ENCODE data around the gene GCN1. TPM values are rescaled to one million over a fixed set of nuclear protein-coding genes. Genes with fewer than 3 reads are reported as not detected.

Gene GCN1, protein sequence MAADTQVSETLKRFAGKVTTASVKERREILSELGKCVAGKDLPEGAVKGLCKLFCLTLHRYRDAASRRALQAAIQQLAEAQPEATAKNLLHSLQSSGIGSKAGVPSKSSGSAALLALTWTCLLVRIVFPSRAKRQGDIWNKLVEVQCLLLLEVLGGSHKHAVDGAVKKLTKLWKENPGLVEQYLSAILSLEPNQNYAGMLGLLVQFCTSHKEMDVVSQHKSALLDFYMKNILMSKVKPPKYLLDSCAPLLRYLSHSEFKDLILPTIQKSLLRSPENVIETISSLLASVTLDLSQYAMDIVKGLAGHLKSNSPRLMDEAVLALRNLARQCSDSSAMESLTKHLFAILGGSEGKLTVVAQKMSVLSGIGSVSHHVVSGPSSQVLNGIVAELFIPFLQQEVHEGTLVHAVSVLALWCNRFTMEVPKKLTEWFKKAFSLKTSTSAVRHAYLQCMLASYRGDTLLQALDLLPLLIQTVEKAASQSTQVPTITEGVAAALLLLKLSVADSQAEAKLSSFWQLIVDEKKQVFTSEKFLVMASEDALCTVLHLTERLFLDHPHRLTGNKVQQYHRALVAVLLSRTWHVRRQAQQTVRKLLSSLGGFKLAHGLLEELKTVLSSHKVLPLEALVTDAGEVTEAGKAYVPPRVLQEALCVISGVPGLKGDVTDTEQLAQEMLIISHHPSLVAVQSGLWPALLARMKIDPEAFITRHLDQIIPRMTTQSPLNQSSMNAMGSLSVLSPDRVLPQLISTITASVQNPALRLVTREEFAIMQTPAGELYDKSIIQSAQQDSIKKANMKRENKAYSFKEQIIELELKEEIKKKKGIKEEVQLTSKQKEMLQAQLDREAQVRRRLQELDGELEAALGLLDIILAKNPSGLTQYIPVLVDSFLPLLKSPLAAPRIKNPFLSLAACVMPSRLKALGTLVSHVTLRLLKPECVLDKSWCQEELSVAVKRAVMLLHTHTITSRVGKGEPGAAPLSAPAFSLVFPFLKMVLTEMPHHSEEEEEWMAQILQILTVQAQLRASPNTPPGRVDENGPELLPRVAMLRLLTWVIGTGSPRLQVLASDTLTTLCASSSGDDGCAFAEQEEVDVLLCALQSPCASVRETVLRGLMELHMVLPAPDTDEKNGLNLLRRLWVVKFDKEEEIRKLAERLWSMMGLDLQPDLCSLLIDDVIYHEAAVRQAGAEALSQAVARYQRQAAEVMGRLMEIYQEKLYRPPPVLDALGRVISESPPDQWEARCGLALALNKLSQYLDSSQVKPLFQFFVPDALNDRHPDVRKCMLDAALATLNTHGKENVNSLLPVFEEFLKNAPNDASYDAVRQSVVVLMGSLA (N-terminal part only)
- total RNA-seq (10 to 100 TPM; 69.2 to 89.4 TPM), polyA plus RNA-seq (ENCODE audit: insufficient read length in 6 of 6) (10 to 100 TPM; 51.8 to 66.1 (median 56.0) TPM)
- long read RNA-seq, donor 1, partial matches to known transcripts: 48 of 49 reads
- long read RNA-seq, donor 1, other reads (novel, unspliced or antisense): 0 of 49 reads
- long read RNA-seq, donor 2, partial matches to known transcripts: 5 of 6 reads
- long read RNA-seq, donor 2, other reads (novel, unspliced or antisense): 0 of 6 reads
- long read RNA-seq, donor 3, full-length matches to known transcripts: 1 of 1 reads
- long read RNA-seq, donor 3, partial matches to known transcripts: 0 of 1 reads
- long read RNA-seq, donor 3, other reads (novel, unspliced or antisense): 0 of 1 reads
- long read RNA-seq, donor 4, partial matches to known transcripts: 4 of 5 reads
- long read RNA-seq, donor 4, other reads (novel, unspliced or antisense): 1 of 5 reads
- long read RNA-seq, donor 5: 0 reads
- long read RNA-seq, donor 6: 0 reads
- long read RNA-seq, donor 7, partial matches to known transcripts: 6 of 6 reads
- long read RNA-seq, donor 7, other reads (novel, unspliced or antisense): 0 of 6 reads
- long read RNA-seq, donor 8, partial matches to known transcripts: 19 of 19 reads
- long read RNA-seq, donor 8, other reads (novel, unspliced or antisense): 0 of 19 reads
- long read RNA-seq, donor 9: 0 reads
- long read RNA-seq, donor 10, partial matches to known transcripts: 6 of 7 reads
- long read RNA-seq, donor 10, other reads (novel, unspliced or antisense): 1 of 7 reads
- long read RNA-seq, donor 11, partial matches to known transcripts: 0 of 2 reads
- long read RNA-seq, donor 11, other reads (novel, unspliced or antisense): 0 of 2 reads
- long read RNA-seq, donor 12, partial matches to known transcripts: 6 of 6 reads
- long read RNA-seq, donor 12, other reads (novel, unspliced or antisense): 0 of 6 reads

- peak; percentile 79 to 97 (median 86) for DNase-seq
- peak within 1 kb of the TSS; percentile 76 to 88 for H3K27ac ChIP-seq
- H3K9me3 ChIP-seq: no peaks in the 10 kb centered on the region
- intact Hi-C loops (cut with DNase I): no loop called here
- peaks cover 10 to 72% of the 10 kb centered on the region in 2 donors for H3K4me1 ChIP-seq
- no peak for TF ChIP-seq CTCF (IDR thresholded peaks at IDR 0.05)
- peak within 1 kb of the TSS; percentile 99 for H3K4me3 ChIP-seq
- no peaks in the 10 kb centered on the region for H3K27me3 ChIP-seq
- ATAC-seq: peak; percentile 98
- H3K36me3 ChIP-seq: peaks cover 8 to 51% of the 10 kb centered on the region in 2 donors
Observed at GRCh38 chr12:120194534-120195395, at the start of gene GCN1. Gene GCN1 (minus strand): TSS chr12:120194715. CDS start chr12:120194697, 18 bp downstream.

GRCh38 chr12:120242971-120243699 is 48.6 kb upstream of the GCN1 start:
- TF ChIP-seq CTCF (IDR thresholded peaks at IDR 0.05): no peak
- no peak for ATAC-seq
- Histone ChIP-seq H3K27ac (peak overlapping the region; percentile 19 to 91), H3K36me3 (peaks cover 0 to 15% of the 10 kb centered on the region in 2 donors), H3K27me3 (no peaks in the 10 kb centered on the region), H3K4me3 (no peak overlapping the region), H3K4me1 (peaks cover 17 to 93% of the 10 kb centered on the region in 2 donors), H3K9me3 (no peaks in the 10 kb centered on the region)
- intact Hi-C loops (cut with DNase I): no loop called here
- DNase-seq: no peak

DNA sequence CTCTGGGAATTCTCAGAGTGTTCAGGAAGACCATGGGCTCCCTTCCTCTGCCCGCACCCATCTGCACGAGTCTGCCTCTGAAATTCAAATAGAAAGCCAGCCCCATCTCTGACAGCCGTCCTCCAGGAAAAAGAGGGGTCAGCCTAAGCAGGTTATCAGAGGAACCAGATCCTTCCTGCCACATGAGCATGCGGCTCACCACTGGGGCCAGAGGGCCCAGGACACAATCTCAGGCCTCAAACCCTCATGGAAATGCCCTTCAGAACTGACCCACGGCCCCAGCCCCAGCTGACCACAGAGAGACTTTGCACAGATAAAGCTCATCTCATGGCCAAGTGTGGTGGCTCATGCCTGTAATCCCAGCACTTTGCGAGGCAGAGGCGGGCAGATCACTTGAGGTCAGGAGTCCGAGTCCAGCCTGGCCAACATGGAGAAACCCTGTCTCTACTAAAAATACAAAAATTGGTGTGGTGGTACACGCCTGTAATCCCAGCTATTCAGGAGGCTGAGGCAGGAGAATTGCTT is 47.8 kb upstream of the GCN1 start:
- Histone ChIP-seq H3K9me3 (no peaks in the 10 kb centered on the region), H3K4me3 (no peak overlapping the region), H3K27me3 (no peaks in the 10 kb centered on the region), H3K36me3 (peaks cover 0 to 15% of the 10 kb centered on the region in 2 donors), H3K27ac (peak overlapping the region; percentile 19 to 91), H3K4me1 (peaks cover 14 to 93% of the 10 kb centered on the region in 2 donors)
- DNase-seq (no peak), ATAC-seq (peak; percentile 11)
- no peak for TF ChIP-seq CTCF (IDR thresholded peaks at IDR 0.05)
- intact Hi-C loops (cut with DNase I): no loop called here
